ENCODE results near the gene FAM83C. TPM values are rescaled to one million over a fixed set of nuclear protein-coding genes. Genes with fewer than 3 reads are reported as not detected.
A peak's percentile ranks its signal among the peaks of the same experiment; 100 is the strongest.
"Not testable (repeated sequence)": the region's sequence is repeated elsewhere in the genome, so short reads cannot be mapped to it uniquely, and the experiment has no call there.

Gene FAM83C
- total and polyA plus RNA-seq, 7 experiments from 2014 or later: not detected

DNA sequence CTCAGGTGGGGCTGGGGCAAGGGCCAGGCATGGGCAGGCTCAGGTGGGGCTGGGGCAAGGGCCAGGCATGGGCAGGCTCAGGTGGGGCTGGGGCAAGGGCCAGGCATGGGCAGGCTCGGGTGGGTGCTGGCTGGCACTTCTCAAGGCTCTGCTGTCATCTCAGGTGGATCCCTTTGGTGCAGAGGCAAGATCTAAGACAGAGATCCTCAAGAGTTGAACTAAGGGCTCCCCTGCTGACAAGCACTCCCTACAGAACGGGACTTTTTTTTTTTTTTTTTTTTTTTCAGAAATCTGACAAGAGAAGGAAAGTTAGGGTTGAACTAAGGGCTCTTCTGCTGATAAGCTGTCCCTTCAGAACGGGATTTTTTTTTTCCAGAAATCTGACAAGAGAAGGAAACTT, 39.2 kb downstream of the FAM83C start:
- no peaks in the 10 kb centered on the region for H3K27me3 ChIP-seq (ENCODE audit: control insufficient read depth in 2 of 2, insufficient read depth in 2 of 2, low read length in 2 of 2)
- DNase-seq (no peak), ATAC-seq (no peak)
- ChIA-PET POLR2A (no interaction called here), CTCF (no interaction called here)
- Mint-ChIP-seq H3K27me3 (no peaks in the 10 kb centered on the region), H3K9me3 (no peaks in the 10 kb centered on the region), H3K36me3 (peaks cover 9 to 26% (median 21%) of the 10 kb centered on the region in 5 donors), H3K4me3 (peak overlapping the region in 1 of 10 donors; percentile 37), H3K4me1 (peaks cover 9 to 30% (median 21%) of the 10 kb centered on the region in 7 donors), H3K27ac (peak overlapping the region in 1 of 9 donors; percentile 91)
- H3K36me3 ChIP-seq (ENCODE audit: control insufficient read depth in 2 of 3, insufficient read depth in 3 of 3, low read length in 3 of 3): no peaks in the 10 kb centered on the region
- H3K27ac ChIP-seq (ENCODE audit: low read depth, low read length): no peak overlapping the region
- no peaks in the 10 kb centered on the region for H3K9me3 ChIP-seq (ENCODE audit: control insufficient read depth in 2 of 3, low read length in 3 of 3)
- no peak overlapping the region for H3K4me3 ChIP-seq (ENCODE audit: low read length)
- H3K4me1 ChIP-seq (ENCODE audit: control insufficient read depth in 2 of 2, insufficient read depth in 2 of 2, low read length in 2 of 2): peaks cover 12 to 30% of the 10 kb centered on the region in 2 donors
- intact Hi-C loops (cut with micrococcal nuclease): loop anchor here in 1 of 2 donors (2.0 kb wide), 1 partner anchor 106 kb away; the partner anchor contains the start of gene EDEM2

DNA sequence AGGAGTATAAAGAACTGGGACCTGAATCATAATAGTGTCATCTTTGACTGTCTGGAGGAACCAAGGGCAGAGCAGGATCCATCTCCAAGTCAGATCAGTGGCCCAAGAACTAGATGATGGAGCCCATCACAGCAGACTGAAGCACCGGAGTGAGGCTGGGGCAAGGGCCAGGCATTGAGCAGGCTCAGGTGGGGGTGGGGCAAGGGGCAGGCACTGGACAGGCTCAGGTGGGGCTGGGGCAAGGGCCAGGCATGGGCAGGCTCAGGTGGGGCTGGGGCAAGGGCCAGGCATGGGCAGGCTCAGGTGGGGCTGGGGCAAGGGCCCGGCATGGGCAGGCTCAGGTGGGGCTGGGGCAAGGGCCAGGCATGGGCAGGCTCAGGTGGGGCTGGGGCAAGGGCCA, 39.6 kb downstream of the FAM83C start:
- Mint-ChIP-seq H3K36me3 (peaks cover 9 to 27% (median 21%) of the 10 kb centered on the region in 5 donors), H3K4me3 (peak overlapping the region in 4 of 10 donors; percentile 32 to 79 (median 38)), H3K27ac (peak overlapping the region; percentile 41 to 96 (median 83)), H3K4me1 (peaks cover 10 to 31% (median 21%) of the 10 kb centered on the region in 7 donors)
- CTCF ChIA-PET; H3K9me3 Mint-ChIP-seq; H3K36me3 ChIP-seq (ENCODE audit: control insufficient read depth in 2 of 3, insufficient read depth in 3 of 3, low read length in 3 of 3); H3K4me3 ChIP-seq (ENCODE audit: low read length); DNase-seq; H3K27me3 ChIP-seq (ENCODE audit: control insufficient read depth in 2 of 2, insufficient read depth in 2 of 2, low read length in 2 of 2); H3K9me3 ChIP-seq (ENCODE audit: control insufficient read depth in 2 of 3, low read length in 3 of 3); H3K27me3 Mint-ChIP-seq; POLR2A ChIA-PET; ATAC-seq: not testable (repeated sequence)
- Histone ChIP-seq H3K4me1 (ENCODE audit: control insufficient read depth in 2 of 2, insufficient read depth in 2 of 2, low read length in 2 of 2) (peaks cover 12 to 30% of the 10 kb centered on the region in 2 donors), H3K27ac (ENCODE audit: low read depth, low read length) (peak overlapping the region; percentile 6)
- intact Hi-C loops (cut with micrococcal nuclease): loop anchor here in 1 of 2 donors (1.0 to 2.0 kb wide), 2 partner anchors 25 to 106 kb away; partner anchors contain the start of gene EDEM2

DNA sequence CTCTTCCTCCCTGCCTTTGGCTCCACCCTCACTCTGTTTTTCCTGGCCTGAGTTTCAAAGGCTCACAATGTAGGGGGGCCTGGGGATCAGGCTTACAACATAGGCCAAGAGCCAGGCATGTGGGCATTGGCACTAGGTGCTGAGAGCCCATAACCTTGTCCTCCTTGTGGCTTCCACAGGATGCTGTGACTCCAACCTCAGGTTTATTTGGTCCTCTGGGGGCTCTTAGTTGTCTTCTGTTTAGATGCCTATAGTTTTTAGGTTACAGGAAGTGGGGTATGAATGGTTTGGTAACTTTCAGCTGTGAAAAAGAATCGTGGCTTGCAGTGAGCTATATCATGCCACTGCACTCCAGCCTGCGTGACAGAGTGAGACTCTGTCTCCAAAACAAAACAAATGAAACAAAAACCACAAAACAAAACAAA, 40.2 kb downstream of the FAM83C start:
- no peaks in the 10 kb centered on the region for H3K27me3 ChIP-seq (ENCODE audit: control insufficient read depth in 2 of 2, insufficient read depth in 2 of 2, low read length in 2 of 2)
- ATAC-seq: peak; percentile 89
- Mint-ChIP-seq H3K4me3 (peak overlapping the region in 6 of 10 donors; percentile 13 to 79 (median 38)), H3K27ac (peak overlapping the region; percentile 41 to 96 (median 83)), H3K4me1 (peaks cover 13 to 33% (median 22%) of the 10 kb centered on the region in 7 donors), H3K9me3 (no peaks in the 10 kb centered on the region), H3K36me3 (peaks cover 6 to 30% (median 17%) of the 10 kb centered on the region in 5 donors), H3K27me3 (no peaks in the 10 kb centered on the region)
- CTCF ChIA-PET: no interaction called here
- H3K4me3 ChIP-seq (ENCODE audit: low read length): no peak overlapping the region
- peaks cover 12 to 30% of the 10 kb centered on the region in 2 donors for H3K4me1 ChIP-seq (ENCODE audit: control insufficient read depth in 2 of 2, insufficient read depth in 2 of 2, low read length in 2 of 2)
- no peaks in the 10 kb centered on the region for H3K9me3 ChIP-seq (ENCODE audit: control insufficient read depth in 2 of 3, low read length in 3 of 3)
- H3K27ac ChIP-seq (ENCODE audit: low read depth, low read length): peak overlapping the region; percentile 6
- POLR2A ChIA-PET: no interaction called here
- DNase-seq: peak in 5 of 9 donors; percentile 6 to 46 (median 31)
- intact Hi-C loops (cut with micrococcal nuclease): loop anchor here in 1 of 2 donors (1.0 to 2.0 kb wide), 2 partner anchors 25 to 105 kb away; partner anchors contain the start of gene EDEM2
- H3K36me3 ChIP-seq (ENCODE audit: control insufficient read depth in 2 of 3, insufficient read depth in 3 of 3, low read length in 3 of 3): no peaks in the 10 kb centered on the region

DNA sequence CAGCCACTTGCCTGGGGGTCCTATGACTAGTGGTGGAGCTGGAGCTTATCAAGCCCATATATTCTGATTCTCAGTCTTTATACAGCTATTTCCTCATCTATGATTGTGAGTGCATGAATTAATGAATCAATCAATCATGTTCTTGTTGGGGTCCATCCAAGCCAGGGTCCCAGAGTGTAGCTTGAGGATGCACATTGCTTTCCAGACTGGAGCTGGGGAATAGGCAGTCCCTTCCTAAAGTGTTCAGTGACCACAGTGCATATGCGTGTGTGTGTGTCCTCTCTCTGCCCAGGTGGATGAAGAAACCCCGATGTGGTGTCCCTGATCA, 40.6 kb downstream of the FAM83C start:
- Mint-ChIP-seq H3K9me3 (no peaks in the 10 kb centered on the region), H3K4me1 (peaks cover 13 to 33% (median 22%) of the 10 kb centered on the region in 7 donors), H3K27me3 (no peaks in the 10 kb centered on the region), H3K27ac (peak overlapping the region in 6 of 9 donors; percentile 41 to 96 (median 83)), H3K36me3 (peaks cover 4 to 27% (median 14%) of the 10 kb centered on the region in 5 donors), H3K4me3 (peak overlapping the region in 3 of 10 donors; percentile 27 to 79 (median 32))
- intact Hi-C loops (cut with micrococcal nuclease): no loop called here
- no peak for ATAC-seq
- ChIA-PET CTCF (interaction anchor here (0.7 kb wide), 1 partner anchor 424 kb away, joined by 3 read pairs; no protein-coding TSS in a partner anchor), POLR2A (no interaction called here)
- Histone ChIP-seq H3K4me3 (ENCODE audit: low read length) (no peak overlapping the region), H3K27me3 (ENCODE audit: control insufficient read depth in 2 of 2, insufficient read depth in 2 of 2, low read length in 2 of 2) (no peaks in the 10 kb centered on the region), H3K9me3 (ENCODE audit: control insufficient read depth in 2 of 3, low read length in 3 of 3) (no peaks in the 10 kb centered on the region), H3K36me3 (ENCODE audit: control insufficient read depth in 2 of 3, insufficient read depth in 3 of 3, low read length in 3 of 3) (no peaks in the 10 kb centered on the region), H3K4me1 (ENCODE audit: control insufficient read depth in 2 of 2, insufficient read depth in 2 of 2, low read length in 2 of 2) (peaks cover 12 to 30% of the 10 kb centered on the region in 2 donors), H3K27ac (ENCODE audit: low read depth, low read length) (no peak overlapping the region)
- no peak for DNase-seq

DNA sequence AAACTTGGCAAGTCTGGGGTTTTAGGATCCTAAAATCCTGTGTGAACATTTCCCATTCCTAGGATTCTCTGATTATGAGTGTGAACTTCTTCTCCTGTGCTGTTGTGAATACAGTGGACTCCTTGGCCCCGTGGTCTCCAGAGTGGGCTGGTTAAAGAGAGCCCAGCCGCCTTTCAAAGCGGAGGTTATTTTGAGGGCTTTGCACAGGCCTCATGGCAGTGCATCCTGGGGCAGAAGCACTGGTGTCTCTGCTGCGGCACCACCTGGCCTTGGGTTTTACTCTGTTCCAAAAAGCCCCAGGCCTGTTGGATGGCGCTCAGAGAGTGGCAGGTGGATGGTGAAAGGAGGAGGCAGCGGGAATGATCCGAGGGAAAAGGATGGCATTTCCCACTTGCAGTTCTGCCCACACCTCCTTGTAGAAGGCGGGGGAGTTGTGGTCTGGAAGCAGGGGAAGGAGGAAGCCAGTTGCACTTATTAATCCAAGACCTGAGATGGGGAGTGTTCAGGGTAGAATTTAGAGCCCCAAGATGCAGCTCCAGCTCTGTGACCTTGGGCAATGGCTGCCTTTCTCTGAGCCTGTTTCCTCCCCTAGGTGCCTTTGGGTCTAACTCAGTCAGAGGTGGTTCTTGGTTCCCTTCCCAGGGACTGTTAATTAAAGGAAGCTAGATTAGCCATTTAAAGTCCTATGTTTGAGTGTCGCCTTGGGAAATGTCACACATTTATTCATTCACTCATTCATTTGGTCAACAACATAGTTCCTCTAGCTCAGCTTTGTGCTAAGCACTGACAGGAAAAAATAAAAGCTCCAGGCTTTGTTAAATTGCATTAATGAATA, 43.4 kb downstream of the FAM83C start:
- POLR2A ChIA-PET: interaction anchor here (0.6 kb wide), 1 partner anchor 165 kb away, joined by 4 read pairs; no protein-coding TSS in a partner anchor
- no peak overlapping the region for H3K27ac Mint-ChIP-seq
- CTCF ChIA-PET: no interaction called here

DNA sequence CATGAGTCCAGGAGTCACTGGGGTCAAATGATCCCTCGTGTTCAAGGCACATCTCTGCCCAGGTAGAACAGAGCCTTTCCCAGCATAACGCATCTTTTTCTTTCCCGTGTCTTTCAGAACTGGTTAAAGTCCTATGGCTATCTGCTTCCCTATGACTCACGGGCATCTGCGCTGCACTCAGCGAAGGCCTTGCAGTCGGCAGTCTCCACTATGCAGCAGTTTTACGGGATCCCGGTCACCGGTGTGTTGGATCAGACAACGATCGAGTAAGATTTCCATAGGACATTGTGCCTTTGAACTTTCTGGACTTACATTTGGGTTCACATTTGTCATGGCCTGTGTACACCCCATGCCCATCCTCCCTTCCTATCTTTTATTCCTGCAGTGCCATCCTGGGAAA, 45.5 kb downstream of the FAM83C start:
- H3K27me3 ChIP-seq (ENCODE audit: control insufficient read depth in 2 of 2, insufficient read depth in 2 of 2, low read length in 2 of 2): no peaks in the 10 kb centered on the region
- Mint-ChIP-seq H3K4me3 (no peak overlapping the region), H3K4me1 (peaks cover 5 to 18% (median 9%) of the 10 kb centered on the region in 7 donors), H3K9me3 (no peaks in the 10 kb centered on the region), H3K27me3 (peaks cover 0 to 2% (median 0%) of the 10 kb centered on the region in 5 donors), H3K27ac (no peak overlapping the region), H3K36me3 (peaks cover 0 to 11% (median 5%) of the 10 kb centered on the region in 5 donors)
- POLR2A ChIA-PET: no interaction called here
- no peaks in the 10 kb centered on the region for H3K36me3 ChIP-seq (ENCODE audit: control insufficient read depth in 2 of 3, insufficient read depth in 3 of 3, low read length in 3 of 3)
- DNase-seq: no peak
- H3K4me1 ChIP-seq (ENCODE audit: control insufficient read depth in 2 of 2, insufficient read depth in 2 of 2, low read length in 2 of 2): peaks cover 9 to 12% of the 10 kb centered on the region in 2 donors
- no peak for ATAC-seq
- CTCF ChIA-PET: interaction anchor here (0.6 kb wide), 1 partner anchor 128 kb away, joined by 4 read pairs; no protein-coding TSS in a partner anchor
- no peaks in the 10 kb centered on the region for H3K9me3 ChIP-seq (ENCODE audit: control insufficient read depth in 2 of 3, low read length in 3 of 3)
- intact Hi-C loops (cut with micrococcal nuclease): no loop called here
- no peak overlapping the region for H3K27ac ChIP-seq (ENCODE audit: low read depth, low read length)
- no peak overlapping the region for H3K4me3 ChIP-seq (ENCODE audit: low read length)

More for the DNA sequence above, 43.4 kb downstream of the FAM83C start:
- Histone ChIP-seq H3K27ac (ENCODE audit: low read depth, low read length) (no peak overlapping the region), H3K4me3 (ENCODE audit: low read length) (no peak overlapping the region), H3K27me3 (ENCODE audit: control insufficient read depth in 2 of 2, insufficient read depth in 2 of 2, low read length in 2 of 2) (no peaks in the 10 kb centered on the region), H3K36me3 (ENCODE audit: control insufficient read depth in 2 of 3, insufficient read depth in 3 of 3, low read length in 3 of 3) (no peaks in the 10 kb centered on the region), H3K9me3 (ENCODE audit: control insufficient read depth in 2 of 3, low read length in 3 of 3) (no peaks in the 10 kb centered on the region), H3K4me1 (ENCODE audit: control insufficient read depth in 2 of 2, insufficient read depth in 2 of 2, low read length in 2 of 2) (peaks cover 12 to 30% of the 10 kb centered on the region in 2 donors)
- no peaks in the 10 kb centered on the region for H3K9me3 Mint-ChIP-seq
- DNase-seq (no peak), ATAC-seq (no peak)
- H3K27me3 Mint-ChIP-seq: no peaks in the 10 kb centered on the region
- H3K36me3 Mint-ChIP-seq: peaks cover 0 to 11% (median 6%) of the 10 kb centered on the region in 5 donors
- intact Hi-C loops (cut with micrococcal nuclease): no loop called here
- H3K4me3 Mint-ChIP-seq: no peak overlapping the region
- peaks cover 13 to 33% (median 17%) of the 10 kb centered on the region in 7 donors for H3K4me1 Mint-ChIP-seq
